WI38 (cell line): ENCODE measurements around the gene PDZRN4.

ENCODE experiments used
- H3K4me3 ChIP-seq: 2 replicates; pipeline ENCODE4 v1.5.1; 2011; ENCODE audit warnings: low read depth, mild to moderate bottlenecking, control low read depth, low read length
- TF ChIP-seq, protein P1 (sequence below): IDR thresholded peaks from 2 replicates; pipeline ENCODE4 v1.5.1; 2012; ENCODE audit warnings: low read depth, mild to moderate bottlenecking, control low read depth, low read length

Gene PDZRN4

DNA sequence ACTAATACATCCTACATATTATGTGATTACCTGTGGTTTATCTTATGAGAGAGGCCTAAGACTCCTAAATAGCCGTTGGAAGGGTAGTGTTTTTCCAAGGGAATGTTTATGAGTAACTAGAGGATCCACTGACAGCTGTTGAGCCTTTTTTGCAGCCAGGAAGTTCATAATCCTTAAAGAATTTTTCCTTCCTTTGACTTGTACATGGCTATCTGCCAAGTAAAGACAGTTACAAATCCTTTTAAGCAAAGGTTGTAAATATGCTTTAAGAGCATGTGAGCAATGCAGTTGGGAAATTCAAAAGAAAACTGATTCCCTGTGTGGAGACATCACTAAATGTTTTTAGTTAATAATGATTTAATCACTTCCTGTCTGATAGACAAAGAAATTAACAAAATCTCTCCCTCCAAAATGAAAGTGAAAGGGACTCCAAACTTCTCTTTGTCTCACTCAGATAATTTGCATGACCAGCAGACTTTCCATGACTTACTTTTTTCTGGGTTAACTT is 333.8 kb downstream of the PDZRN4 start:
- peak overlapping the region; percentile 38 for H3K4me3 ChIP-seq
- TF ChIP-seq, protein P1, sequence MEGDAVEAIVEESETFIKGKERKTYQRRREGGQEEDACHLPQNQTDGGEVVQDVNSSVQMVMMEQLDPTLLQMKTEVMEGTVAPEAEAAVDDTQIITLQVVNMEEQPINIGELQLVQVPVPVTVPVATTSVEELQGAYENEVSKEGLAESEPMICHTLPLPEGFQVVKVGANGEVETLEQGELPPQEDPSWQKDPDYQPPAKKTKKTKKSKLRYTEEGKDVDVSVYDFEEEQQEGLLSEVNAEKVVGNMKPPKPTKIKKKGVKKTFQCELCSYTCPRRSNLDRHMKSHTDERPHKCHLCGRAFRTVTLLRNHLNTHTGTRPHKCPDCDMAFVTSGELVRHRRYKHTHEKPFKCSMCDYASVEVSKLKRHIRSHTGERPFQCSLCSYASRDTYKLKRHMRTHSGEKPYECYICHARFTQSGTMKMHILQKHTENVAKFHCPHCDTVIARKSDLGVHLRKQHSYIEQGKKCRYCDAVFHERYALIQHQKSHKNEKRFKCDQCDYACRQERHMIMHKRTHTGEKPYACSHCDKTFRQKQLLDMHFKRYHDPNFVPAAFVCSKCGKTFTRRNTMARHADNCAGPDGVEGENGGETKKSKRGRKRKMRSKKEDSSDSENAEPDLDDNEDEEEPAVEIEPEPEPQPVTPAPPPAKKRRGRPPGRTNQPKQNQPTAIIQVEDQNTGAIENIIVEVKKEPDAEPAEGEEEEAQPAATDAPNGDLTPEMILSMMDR: no peak

DNA sequence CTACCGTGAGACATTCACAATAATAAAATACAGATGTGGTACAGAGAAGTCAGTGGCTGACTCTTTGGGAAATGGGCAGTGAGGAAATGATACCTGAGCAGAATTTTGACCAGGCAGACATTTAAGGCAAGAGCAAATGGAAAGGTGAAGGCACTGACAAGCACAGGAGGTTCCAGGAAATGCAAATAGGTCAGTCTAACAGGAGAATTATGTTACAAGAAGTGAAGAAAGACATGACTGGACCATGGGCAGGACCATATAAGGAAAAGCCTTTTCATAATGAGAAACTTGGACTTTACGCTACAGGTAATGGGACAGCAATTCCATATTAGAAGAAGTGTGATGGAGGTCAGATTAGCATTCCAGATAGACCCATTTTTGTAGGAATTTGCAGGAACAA is 338.9 kb downstream of the PDZRN4 start:
- H3K4me3 ChIP-seq: no peak overlapping the region
- TF ChIP-seq, protein P1: no peak

DNA sequence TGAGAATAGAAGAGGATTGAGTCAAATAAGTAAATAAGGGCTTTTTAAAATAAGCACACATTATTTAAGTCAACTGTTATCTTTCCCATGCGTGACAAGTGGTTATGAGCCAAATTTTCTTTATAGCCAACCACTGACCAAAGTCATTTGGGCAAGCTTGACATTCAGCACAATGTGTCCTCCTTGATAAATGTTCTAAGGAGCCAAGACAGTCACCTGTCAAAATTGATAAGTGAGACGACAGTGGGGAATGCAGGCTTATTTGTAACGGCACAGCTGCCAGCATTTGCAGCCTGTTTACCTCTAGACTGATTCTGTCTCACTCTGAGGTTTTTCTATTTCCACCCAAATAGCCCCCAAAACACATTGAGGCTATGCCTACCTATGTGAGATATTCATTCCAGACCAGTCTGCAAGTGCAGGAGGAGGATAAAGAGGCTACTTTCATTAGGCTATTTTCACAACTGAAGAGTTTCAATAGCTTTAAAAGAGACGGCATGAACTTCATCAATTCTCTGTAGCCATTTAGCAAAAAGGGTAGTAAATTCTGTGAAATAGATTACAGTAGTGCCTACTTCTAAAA is 339.5 kb downstream of the PDZRN4 start:
- no peak overlapping the region for H3K4me3 ChIP-seq
- TF ChIP-seq, protein P1: no peak

DNA sequence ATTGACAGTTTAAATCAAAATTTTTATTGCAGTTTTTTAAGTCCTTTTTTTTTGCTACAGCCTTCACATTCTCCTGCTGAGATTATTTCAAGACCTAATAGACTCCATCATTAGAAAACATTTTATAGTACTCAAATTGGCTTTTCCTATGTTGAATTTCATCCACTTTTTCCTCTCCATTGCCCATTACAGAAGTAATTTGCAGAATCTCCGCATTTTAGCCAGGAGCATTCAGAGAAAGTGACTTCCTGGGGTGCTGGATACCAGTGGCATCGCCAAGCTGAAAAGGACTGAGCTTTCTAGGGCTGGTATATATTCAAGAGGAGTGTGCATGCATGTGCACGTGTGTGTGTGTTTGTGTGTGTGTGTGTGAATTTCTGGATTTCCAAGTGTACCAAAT is 340.8 kb downstream of the PDZRN4 start:
- no peak overlapping the region for H3K4me3 ChIP-seq

DNA sequence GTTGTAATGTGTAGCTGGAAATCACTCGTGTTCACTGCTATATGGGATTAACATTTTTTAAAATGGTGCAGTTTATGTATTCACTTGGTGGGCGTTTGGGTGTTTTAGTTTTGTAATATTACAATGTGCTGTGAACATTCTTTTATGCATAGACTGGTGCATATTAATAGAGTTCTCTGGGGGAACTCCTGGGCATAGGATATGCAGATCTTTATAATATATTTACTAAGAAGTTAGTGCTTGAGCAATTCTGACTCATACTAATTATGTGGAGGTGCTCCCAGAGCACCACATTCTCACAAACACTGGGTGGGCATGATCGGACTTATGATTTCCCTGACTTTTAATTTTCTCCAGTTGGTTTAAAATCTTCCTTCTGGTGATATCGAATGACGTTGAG is 342.3 kb downstream of the PDZRN4 start:
- H3K4me3 ChIP-seq: no peak overlapping the region
- TF ChIP-seq, protein P1: no peak

More for the DNA sequence above, 340.8 kb downstream of the PDZRN4 start:
- TF ChIP-seq, protein P1: no peak

DNA sequence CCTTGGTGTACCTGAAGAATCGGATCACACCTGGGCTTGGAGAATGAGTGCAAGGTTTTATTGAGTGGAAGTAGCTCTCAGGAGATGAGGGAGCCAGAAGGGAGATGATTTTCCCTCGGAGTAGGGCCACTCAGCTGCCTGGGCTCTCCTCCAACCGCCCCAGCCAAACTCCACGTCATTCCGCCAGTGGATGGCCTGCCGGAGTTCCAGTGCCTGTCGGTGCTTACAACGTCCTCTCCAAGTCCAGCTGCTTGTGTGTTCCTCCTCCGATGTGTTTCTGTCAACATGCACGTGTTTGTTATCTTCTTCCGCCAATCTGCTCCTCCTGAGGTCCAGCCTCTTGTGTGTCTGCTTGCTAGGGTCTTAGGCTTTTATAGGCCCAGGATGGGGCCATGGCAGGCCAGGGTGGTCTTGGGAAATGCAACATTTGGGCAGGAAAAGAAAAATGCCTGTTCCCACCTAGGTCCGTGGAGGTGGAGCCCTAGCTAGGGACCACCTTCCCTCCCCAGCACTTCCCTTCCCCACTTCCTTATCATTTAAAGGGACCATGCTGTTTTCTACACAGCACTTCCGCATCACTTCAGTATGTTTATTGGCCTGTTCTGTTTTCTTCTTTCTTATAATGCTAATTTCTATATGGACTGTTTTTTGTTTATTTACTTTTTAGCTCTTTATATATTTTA is 343.2 kb downstream of the PDZRN4 start:
- TF ChIP-seq, protein P1: no peak
- H3K4me3 ChIP-seq: no peak overlapping the region

DNA sequence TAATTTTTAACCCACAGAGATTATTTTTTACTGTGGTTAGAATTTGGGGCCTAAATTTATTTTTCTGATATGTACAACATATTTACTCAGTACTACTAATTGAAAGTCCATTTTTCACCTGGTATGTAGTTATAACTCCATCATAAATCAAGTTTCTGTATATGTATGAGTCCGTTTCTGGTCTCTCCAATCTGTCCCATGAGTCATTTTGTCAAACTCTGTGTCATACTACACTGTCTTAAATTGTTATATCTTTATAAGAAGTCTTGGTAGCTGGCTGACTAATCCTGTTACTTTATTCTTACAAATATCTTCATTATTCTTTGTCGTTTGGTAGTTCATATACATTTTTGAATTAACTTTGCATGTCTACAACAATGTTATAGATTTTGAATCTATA is 344.0 kb downstream of the PDZRN4 start:
- TF ChIP-seq, protein P1: no peak
- H3K4me3 ChIP-seq: no peak overlapping the region
